ENCODE results near the gene TDP1.

Gene TDP1

GRCh38 chr14:89955745-89956660 lies at the start of gene TDP1:
TSS of gene TDP1 (plus strand) at chr14:89955927. CDS start at chr14:89963115, 7,188 bp downstream.
- DNase-seq: peak; percentile 94

- DNase-seq: no peak
Observed at GRCh38 chr14:89906000-89906399, 49.7 kb upstream of the TDP1 start.

GRCh38 chr14:89907655-89908054 lies 48.1 kb upstream of the TDP1 start:
- no peak for DNase-seq

- DNase-seq: no peak
Observed at GRCh38 chr14:89908712-89909450, 46.8 kb upstream of the TDP1 start.

- DNase-seq: no peak
Observed at GRCh38 chr14:89909586-89909985, 46.1 kb upstream of the TDP1 start.

- DNase-seq: no peak
Observed at GRCh38 chr14:89910691-89911009, 45.1 kb upstream of the TDP1 start.

- DNase-seq: no peak
Observed at GRCh38 chr14:89911010-89911919, 44.5 kb upstream of the TDP1 start.

GRCh38 chr14:89912221-89912620 lies 43.5 kb upstream of the TDP1 start:
- DNase-seq: no peak

- DNase-seq: peak; percentile 64
Observed at GRCh38 chr14:89912667-89913211, 43.0 kb upstream of the TDP1 start.

- DNase-seq: peak; percentile 53
Observed at GRCh38 chr14:89915114-89915878, 40.4 kb upstream of the TDP1 start.

GRCh38 chr14:89918721-89919120 lies 37.0 kb upstream of the TDP1 start:
- DNase-seq: no peak

- no peak for DNase-seq
Observed at GRCh38 chr14:89920056-89920455, 35.7 kb upstream of the TDP1 start.

GRCh38 chr14:89921346-89921745 lies 34.4 kb upstream of the TDP1 start:
- no peak for DNase-seq

- DNase-seq: no peak
Observed at GRCh38 chr14:89922031-89922907, 33.5 kb upstream of the TDP1 start.

GRCh38 chr14:89924268-89924667 lies 31.5 kb upstream of the TDP1 start:
- no peak for DNase-seq

GRCh38 chr14:89926694-89927093 lies 29.0 kb upstream of the TDP1 start:
- DNase-seq: no peak

- no peak for DNase-seq
Observed at GRCh38 chr14:89927186-89927865, 28.4 kb upstream of the TDP1 start.

GRCh38 chr14:89933002-89933401 lies 22.7 kb upstream of the TDP1 start:
- peak; percentile 76 for DNase-seq

GRCh38 chr14:89936654-89937185 lies 19.0 kb upstream of the TDP1 start:
- DNase-seq: peak; percentile 5

- DNase-seq: no peak
Observed at GRCh38 chr14:89941830-89942377, 13.8 kb upstream of the TDP1 start.

All from NCI-H2227 treated with DMSO at 0.1 percent for 48 hours (cell line).